Keratinocyte (primary cell): Measurements from ENCODE around the gene GIMD1. TPM values are rescaled to one million over a fixed set of nuclear protein-coding genes. Genes with fewer than 3 reads are reported as not detected.
A peak's percentile ranks its signal among the peaks of the same experiment; 100 is the strongest.

Source experiments
- DNase-seq: peaks from one replicate; pipeline ENCODE4 v3.0.0-alpha.2; 2011; ENCODE audit warnings: low read depth, missing footprints, low spot score
- FAIRE-seq: peaks from 2 replicates; lab custom pipeline; 2011; peaks lifted over from hg19 to GRCh38; lab: Jason Lieb, UNC
- H2AFZ ChIP-seq: 2 replicates; pipeline ENCODE4 v1.6.0; 2012; ENCODE audit warnings: low read length, control low read depth, inconsistent platforms; ENCODE audit not compliant: control insufficient read depth
- H3K27ac ChIP-seq: 2 replicates; pipeline ENCODE4 v1.5.1; 2011; ENCODE audit warnings: low read length; ENCODE audit not compliant: control insufficient read depth, insufficient read depth
- H3K27me3 ChIP-seq: 3 replicates; pipeline ENCODE4 v1.6.0; 2011; ENCODE audit warnings: low read length; ENCODE audit not compliant: control insufficient read depth, insufficient read depth; ENCODE audit errors: extremely low read depth
- H3K36me3 ChIP-seq, 2 experiments: 2 replicates in 1 of 2; 3 replicates in 1 of 2; pipeline ENCODE4 v1.5.1; 2011; ENCODE audit warnings: low read length in 2 of 2, mild to moderate bottlenecking in 1 of 2; ENCODE audit not compliant: control insufficient read depth in 2 of 2, insufficient read depth in 2 of 2; ENCODE audit errors: extremely low read depth in 1 of 2
- H3K4me1 ChIP-seq: 3 replicates; pipeline ENCODE4 v1.5.1; 2011; ENCODE audit warnings: low read length; ENCODE audit not compliant: control insufficient read depth, insufficient read depth; ENCODE audit errors: extremely low read depth
- H3K4me2 ChIP-seq: 3 replicates; pipeline ENCODE4 v1.6.0; 2011; ENCODE audit warnings: low read depth, low read length; ENCODE audit not compliant: control insufficient read depth, insufficient read depth; ENCODE audit errors: extremely low read depth
- H3K4me3 ChIP-seq, 3 experiments: fragments of 200-600 bp in 1 of 3; sonication (generic) in 1 of 3; 2 replicates in 2 of 3; 3 replicates in 1 of 3; pipeline ENCODE4 v1.5.1; 2011 to 2016; ENCODE audit warnings: low read length in 3 of 3, mild to moderate bottlenecking in 3 of 3, control low read depth in 2 of 3, inconsistent platforms in 1 of 3, low read depth in 1 of 3, mixed read lengths in 1 of 3, mixed run types in 1 of 3, moderate library complexity in 1 of 3; ENCODE audit not compliant: control insufficient read depth in 2 of 3, insufficient read depth in 2 of 3; ENCODE audit errors: extremely low read depth in 1 of 3
- H3K79me2 ChIP-seq: 2 replicates; pipeline ENCODE4 v1.6.0; 2012; ENCODE audit warnings: low read length; ENCODE audit not compliant: control insufficient read depth, insufficient read depth
- H3K9ac ChIP-seq: 3 replicates; pipeline ENCODE4 v1.6.0; 2011; ENCODE audit warnings: low read length; ENCODE audit not compliant: control insufficient read depth, insufficient read depth; ENCODE audit errors: extremely low read depth
- H3K9me1 ChIP-seq: 3 replicates; pipeline ENCODE4 v1.6.0; 2011; ENCODE audit warnings: low read length; ENCODE audit not compliant: control insufficient read depth, insufficient read depth; ENCODE audit errors: extremely low read depth
- H3K9me3 ChIP-seq: 2 replicates; pipeline ENCODE4 v1.5.1; 2012; ENCODE audit warnings: low read depth, low read length; ENCODE audit not compliant: control insufficient read depth
- H4K20me1 ChIP-seq: 3 replicates; pipeline ENCODE4 v1.6.0; 2011; ENCODE audit warnings: low read length; ENCODE audit not compliant: control insufficient read depth, insufficient read depth; ENCODE audit errors: extremely low read depth
- CTCF ChIP-seq, 3 experiments: IDR thresholded peaks in 1 of 3; conservative IDR thresholded peaks in 1 of 3; optimal IDR thresholded peaks in 1 of 3; 2 replicates in 2 of 3; 3 replicates in 1 of 3; pipeline versions ENCODE3 to v1.5.1; 2011; ENCODE audit warnings: low read length in 3 of 3, mild to moderate bottlenecking in 3 of 3, moderate library complexity in 2 of 3, control low read depth in 1 of 3, inconsistent platforms in 1 of 3; ENCODE audit not compliant: insufficient read depth in 2 of 3; ENCODE audit errors: extremely low read depth in 1 of 3
- EZH2 ChIP-seq: IDR thresholded peaks from one replicate; pipeline ENCODE4 v1.6.1; 2012; ENCODE audit warnings: inconsistent platforms, mild to moderate bottlenecking, low read length, moderate library complexity
- dilution Hi-C: fragments of 300-500 bp; cut with MboI; formaldehyde crosslinking; loops from one replicate; pipeline ENCODE4 v1.7.0; 2020; ENCODE audit warnings: low sequenced_read_pairs; ENCODE audit not compliant: extremely low pct_ligation_motif_present
- polyA plus RNA-seq, 5 experiments: library from polyadenylated mRNA; depleted of rRNA in 3 of 5; stranded (reverse) in 3 of 5; stranded (forward) in 1 of 5; unstranded in 1 of 5; fragments of >200 nt; gene quantifications; 1 replicate in 1 of 5; 2 replicates in 3 of 5; 3 replicates in 1 of 5; pipeline versions ENCODE4 v1.2.1 to v1.2.3, GENCODE V29; 2011 to 2012; ENCODE audit warnings: missing spikeins in 2 of 5, low read depth in 1 of 5, low replicate concordance in 1 of 5

Gene GIMD1
- polyA plus RNA-seq, 1 donor (not counting 4 experiments of a cell fraction or from before 2014, with no cell fraction given): not detected

GRCh38 chr4:106369456-106370060, 980 bp upstream of the GIMD1 start:
- peak; percentile 95 for FAIRE-seq

GRCh38 chr4:106367072-106367471, 1.5 kb downstream of the GIMD1 start:
- Histone ChIP-seq H4K20me1 (no peaks in the 10 kb centered on the region), H3K9ac (no peak overlapping the region), H3K4me3 (no peak overlapping the region), H3K27me3 (no peaks in the 10 kb centered on the region), H3K9me1 (no peaks in the 10 kb centered on the region), H3K36me3 (no peaks in the 10 kb centered on the region), H2AFZ (no peak overlapping the region), H3K79me2 (no peaks in the 10 kb centered on the region), H3K4me2 (no peak overlapping the region), H3K9me3 (no peaks in the 10 kb centered on the region), H3K4me1 (peaks cover 14% of the 10 kb centered on the region), H3K27ac (no peak overlapping the region)
- FAIRE-seq (no peak), DNase-seq (no peak)
- TF ChIP-seq CTCF (optimal IDR thresholded peaks at IDR 0.05 in 1 of 3, IDR thresholded peaks at IDR 0.05 in 1 of 3, conservative IDR thresholded peaks at IDR 0.05 in 1 of 3; ENCODE audit: extremely low read depth in 1 of 3, insufficient read depth in 2 of 3, low read length in 3 of 3): no peak
- no peak for TF ChIP-seq EZH2
- dilution Hi-C loops: no loop called here

More at GRCh38 chr4:106369456-106370060, 980 bp upstream of the GIMD1 start:
- Histone ChIP-seq H3K36me3 (no peaks in the 10 kb centered on the region), H3K79me2 (no peaks in the 10 kb centered on the region), H3K27me3 (no peaks in the 10 kb centered on the region), H3K9ac (no peak overlapping the region), H3K9me1 (no peaks in the 10 kb centered on the region), H3K4me2 (no peak overlapping the region), H3K4me1 (peaks cover 14% of the 10 kb centered on the region), H3K27ac (no peak overlapping the region), H3K9me3 (no peaks in the 10 kb centered on the region), H4K20me1 (no peaks in the 10 kb centered on the region), H3K4me3 (no peak overlapping the region), H2AFZ (peak overlapping the region; percentile 73)
- dilution Hi-C loops: no loop called here
- DNase-seq: peak; percentile 52
- TF ChIP-seq CTCF (optimal IDR thresholded peaks at IDR 0.05 in 1 of 3, IDR thresholded peaks at IDR 0.05 in 1 of 3, conservative IDR thresholded peaks at IDR 0.05 in 1 of 3; ENCODE audit: extremely low read depth in 1 of 3, insufficient read depth in 2 of 3, low read length in 3 of 3): peak; percentile 53 to 70 (median 65)
- no peak for TF ChIP-seq EZH2
